ENCODE data around the gene FSTL4.

- TF ChIP-seq POLR2A (IDR thresholded peaks at IDR 0.05): no peak
- TF ChIP-seq CTCF (IDR thresholded peaks at IDR 0.05): no peak
Measured at GRCh38 chr5:133220851-133221674, 391.3 kb downstream of the FSTL4 start.

All from Peyer's patch (tissue), 4 donors.